ENCODE results near the gene DSCAM. TPM values are rescaled to one million over a fixed set of nuclear protein-coding genes. Genes with fewer than 3 reads are reported as not detected.

Gene DSCAM
- polyA plus RNA-seq, 1 experiment, result not detected

DNA sequence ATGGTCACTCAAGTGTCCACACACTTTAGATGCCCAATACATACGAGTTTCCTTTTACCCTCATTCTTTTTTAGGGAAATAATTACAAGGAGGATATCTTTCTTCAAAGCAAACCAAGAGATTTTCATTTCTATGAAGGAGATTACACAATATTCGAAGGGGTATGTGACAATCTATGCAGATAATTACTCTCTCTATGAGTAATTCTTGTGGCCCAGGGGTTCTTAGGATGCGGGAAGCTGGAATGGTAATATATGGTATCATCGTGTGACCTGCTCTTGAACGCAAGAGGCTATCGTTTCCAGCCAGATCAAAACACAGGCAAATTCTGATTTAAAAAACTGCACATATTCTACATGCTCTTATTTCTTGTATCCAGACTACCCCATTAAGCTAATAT, 14.6 kb downstream of the DSCAM start:
- ChIA-PET POLR2A (no interaction called here), CTCF (no interaction called here)
- no peak for DNase-seq (ENCODE audit: low read depth, low spot score)
- Histone ChIP-seq H3K9me3 (ENCODE audit: control insufficient read depth, insufficient read depth, low read length) (peaks cover 18% of the 10 kb centered on the region), H3K27ac (ENCODE audit: low read depth, low read length) (no peak overlapping the region), H3K27me3 (ENCODE audit: control insufficient read depth, insufficient read depth, low read length) (no peaks in the 10 kb centered on the region), H3K4me3 (ENCODE audit: low read depth, low read length) (no peak overlapping the region)
- TF ChIP-seq, protein P1, sequence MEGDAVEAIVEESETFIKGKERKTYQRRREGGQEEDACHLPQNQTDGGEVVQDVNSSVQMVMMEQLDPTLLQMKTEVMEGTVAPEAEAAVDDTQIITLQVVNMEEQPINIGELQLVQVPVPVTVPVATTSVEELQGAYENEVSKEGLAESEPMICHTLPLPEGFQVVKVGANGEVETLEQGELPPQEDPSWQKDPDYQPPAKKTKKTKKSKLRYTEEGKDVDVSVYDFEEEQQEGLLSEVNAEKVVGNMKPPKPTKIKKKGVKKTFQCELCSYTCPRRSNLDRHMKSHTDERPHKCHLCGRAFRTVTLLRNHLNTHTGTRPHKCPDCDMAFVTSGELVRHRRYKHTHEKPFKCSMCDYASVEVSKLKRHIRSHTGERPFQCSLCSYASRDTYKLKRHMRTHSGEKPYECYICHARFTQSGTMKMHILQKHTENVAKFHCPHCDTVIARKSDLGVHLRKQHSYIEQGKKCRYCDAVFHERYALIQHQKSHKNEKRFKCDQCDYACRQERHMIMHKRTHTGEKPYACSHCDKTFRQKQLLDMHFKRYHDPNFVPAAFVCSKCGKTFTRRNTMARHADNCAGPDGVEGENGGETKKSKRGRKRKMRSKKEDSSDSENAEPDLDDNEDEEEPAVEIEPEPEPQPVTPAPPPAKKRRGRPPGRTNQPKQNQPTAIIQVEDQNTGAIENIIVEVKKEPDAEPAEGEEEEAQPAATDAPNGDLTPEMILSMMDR (IDR thresholded peaks at IDR 0.05; ENCODE audit: low read depth, low read length), result no peak

DNA sequence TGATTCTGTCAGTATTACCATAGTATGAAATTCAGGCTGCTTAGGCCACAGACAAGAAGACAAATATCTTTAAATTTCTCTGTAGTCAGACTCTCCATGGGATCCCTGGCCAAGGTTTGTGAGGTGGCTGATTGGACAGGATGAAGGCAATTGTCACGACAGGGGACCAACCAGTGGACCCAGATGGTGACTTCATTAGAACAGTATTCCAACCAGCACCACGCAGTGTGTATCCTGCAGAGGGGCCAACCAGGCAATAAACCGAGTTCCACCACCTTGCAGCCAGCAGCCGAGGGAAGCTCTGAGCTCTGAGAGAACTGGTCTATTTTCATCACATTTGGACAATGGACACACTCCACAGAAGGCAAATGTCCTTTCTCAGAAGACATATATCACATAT, 16.1 kb downstream of the DSCAM start:
- H3K27ac ChIP-seq (ENCODE audit: low read depth, low read length), result no peak overlapping the region
- POLR2A ChIA-PET, result no interaction called here
- CTCF ChIA-PET, result no interaction called here
- no peak for DNase-seq (ENCODE audit: low read depth, low spot score)
- H3K9me3 ChIP-seq (ENCODE audit: control insufficient read depth, insufficient read depth, low read length), result peaks cover 21% of the 10 kb centered on the region
- H3K27me3 ChIP-seq (ENCODE audit: control insufficient read depth, insufficient read depth, low read length), result no peaks in the 10 kb centered on the region
- H3K4me3 ChIP-seq (ENCODE audit: low read depth, low read length), result no peak overlapping the region
- TF ChIP-seq, protein P1 (IDR thresholded peaks at IDR 0.05; ENCODE audit: low read depth, low read length), result no peak

DNA sequence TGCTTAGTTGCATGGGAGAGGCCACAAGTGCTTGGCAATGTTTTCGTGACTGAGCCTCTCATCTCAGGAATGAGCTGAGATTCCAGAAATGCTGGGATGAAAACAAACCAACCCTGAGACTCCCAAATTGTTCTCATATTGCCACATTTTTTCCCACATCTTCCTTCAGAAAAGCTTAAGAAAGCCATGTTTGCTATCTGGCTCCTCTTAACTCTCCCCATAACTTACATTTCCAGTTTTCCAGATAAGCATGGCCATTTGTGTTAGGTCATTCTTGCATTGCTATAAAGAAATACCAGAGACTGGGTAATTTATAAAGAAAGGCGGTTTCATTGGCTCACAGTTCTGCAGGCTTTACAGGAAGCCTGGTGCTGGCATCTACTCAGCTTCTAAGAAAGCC, 17.2 kb downstream of the DSCAM start:
- DNase-seq (ENCODE audit: low read depth, low spot score), result no peak
- peaks cover 20% of the 10 kb centered on the region for H3K9me3 ChIP-seq (ENCODE audit: control insufficient read depth, insufficient read depth, low read length)
- H3K27ac ChIP-seq (ENCODE audit: low read depth, low read length), result no peak overlapping the region
- H3K4me3 ChIP-seq (ENCODE audit: low read depth, low read length), result no peak overlapping the region
- H3K27me3 ChIP-seq (ENCODE audit: control insufficient read depth, insufficient read depth, low read length), result no peaks in the 10 kb centered on the region
- TF ChIP-seq, protein P1 (IDR thresholded peaks at IDR 0.05; ENCODE audit: low read depth, low read length), result no peak
- CTCF ChIA-PET, result no interaction called here
- POLR2A ChIA-PET, result no interaction called here

DNA sequence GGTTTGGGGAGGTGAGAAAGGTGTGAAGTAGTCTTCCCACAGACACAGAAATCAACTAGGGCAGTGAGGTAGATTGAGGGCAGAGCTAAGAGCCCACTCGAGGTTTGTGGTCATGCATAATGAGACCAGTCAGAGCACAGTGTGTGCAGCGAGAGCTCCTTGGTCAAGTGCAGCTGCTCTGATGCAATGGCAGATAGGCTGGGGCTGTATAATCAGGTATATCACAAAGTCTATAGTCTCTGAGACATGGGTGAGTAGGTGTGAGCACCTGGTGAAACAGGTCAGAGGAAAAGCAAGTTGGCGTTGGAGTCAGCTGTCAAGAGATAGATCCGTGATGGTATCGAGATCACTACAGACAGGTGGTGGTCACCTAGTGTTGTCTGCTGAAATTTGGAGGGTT, 17.6 kb downstream of the DSCAM start:
- H3K27me3 ChIP-seq (ENCODE audit: control insufficient read depth, insufficient read depth, low read length), result no peaks in the 10 kb centered on the region
- ChIA-PET POLR2A (no interaction called here), CTCF (no interaction called here)
- H3K27ac ChIP-seq (ENCODE audit: low read depth, low read length), result no peak overlapping the region
- no peak overlapping the region for H3K4me3 ChIP-seq (ENCODE audit: low read depth, low read length)
- DNase-seq (ENCODE audit: low read depth, low spot score), result no peak
- TF ChIP-seq, protein P1 (IDR thresholded peaks at IDR 0.05; ENCODE audit: low read depth, low read length), result no peak
- peaks cover 20% of the 10 kb centered on the region for H3K9me3 ChIP-seq (ENCODE audit: control insufficient read depth, insufficient read depth, low read length)

DNA sequence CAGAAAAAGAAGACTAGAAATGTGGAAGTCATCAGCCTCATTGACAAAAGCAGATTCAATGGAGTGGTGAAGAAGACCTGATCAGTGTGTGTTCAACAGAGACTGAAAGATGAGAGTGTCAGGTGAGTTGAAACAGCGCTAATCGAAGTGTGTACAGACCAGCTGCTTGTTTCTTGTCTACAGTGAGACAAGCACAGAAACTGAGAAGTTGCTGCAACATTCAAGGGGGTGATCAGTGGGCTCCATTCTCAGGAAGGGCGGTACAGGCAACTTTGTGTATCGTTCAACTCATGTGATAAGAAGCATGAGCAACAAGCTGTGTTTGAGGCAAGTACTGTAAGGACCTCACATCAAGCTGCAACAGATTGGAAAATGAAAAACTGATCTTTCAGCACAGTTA, 19.4 kb downstream of the DSCAM start:
- ChIA-PET POLR2A (no interaction called here), CTCF (no interaction called here)
- Histone ChIP-seq H3K27me3 (ENCODE audit: control insufficient read depth, insufficient read depth, low read length) (no peaks in the 10 kb centered on the region), H3K4me3 (ENCODE audit: low read depth, low read length) (no peak overlapping the region), H3K27ac (ENCODE audit: low read depth, low read length) (no peak overlapping the region), H3K9me3 (ENCODE audit: control insufficient read depth, insufficient read depth, low read length) (peaks cover 27% of the 10 kb centered on the region)
- no peak for DNase-seq (ENCODE audit: low read depth, low spot score)
- TF ChIP-seq, protein P1 (IDR thresholded peaks at IDR 0.05; ENCODE audit: low read depth, low read length), result no peak
